Natural killer cell (primary cell): ENCODE measurements around the gene APOBEC3A. TPM values are rescaled to one million over a fixed set of nuclear protein-coding genes. Genes with fewer than 3 reads are reported as not detected.
A peak's percentile ranks its signal among the peaks of the same experiment; 100 is the strongest.

Source experiments
- ATAC-seq, 3 donors: fragments of 150-1000 bp in 2 of 3; fragments of 200-7000 bp in 1 of 3; cut with Tn5 transposase; 1 replicate in 1 of 3; 2 replicates in 2 of 3; pipeline ENCODE4 v1.10.0; 2021; ENCODE audit warnings: mild to moderate bottlenecking in 2 of 3, moderate library complexity in 2 of 3
- DNase-seq, 2 donors: peaks; one replicate each; pipeline versions ENCODE4 v3.0.0 to v3.0.0-alpha.2; 2013 to 2021; ENCODE audit warnings: mixed read lengths in 1 of 2
- H3K27ac ChIP-seq: one replicate; pipeline ENCODE4 v1.5.1; 2013; ENCODE audit warnings: mild to moderate bottlenecking, low read length
- H3K27me3 ChIP-seq: one replicate; pipeline ENCODE4 v1.6.1; 2013; ENCODE audit warnings: low read length; ENCODE audit not compliant: control insufficient read depth, insufficient read depth
- H3K36me3 ChIP-seq: one replicate; pipeline ENCODE4 v1.6.1; 2013; ENCODE audit warnings: low read length; ENCODE audit not compliant: control insufficient read depth, insufficient read depth
- H3K4me1 ChIP-seq: one replicate; pipeline ENCODE4 v1.6.1; 2013; ENCODE audit warnings: low read length; ENCODE audit not compliant: control insufficient read depth, insufficient read depth
- H3K4me3 ChIP-seq: one replicate; pipeline ENCODE4 v1.5.1; 2013; ENCODE audit warnings: low read length
- H3K9me3 ChIP-seq: one replicate; pipeline ENCODE4 v1.6.1; 2013; ENCODE audit warnings: low read length; ENCODE audit not compliant: control insufficient read depth, insufficient read depth
- H3K27ac Mint-ChIP-seq, 2 donors: one replicate each; pipeline ENCODE4 v1.8.0; 2022; ENCODE audit warnings: mild to moderate bottlenecking in 2 of 2, mixed read lengths in 2 of 2, moderate library complexity in 1 of 2
- H3K27me3 Mint-ChIP-seq, 2 donors: one replicate each; pipeline ENCODE4 v1.8.0; 2022; ENCODE audit warnings: low read depth in 2 of 2, mixed read lengths in 2 of 2
- H3K36me3 Mint-ChIP-seq: one replicate; pipeline ENCODE4 v1.8.0; 2022; ENCODE audit warnings: mixed read lengths
- H3K4me1 Mint-ChIP-seq, 2 donors: one replicate each; pipeline ENCODE4 v1.8.0; 2022; ENCODE audit warnings: mixed read lengths in 2 of 2
- H3K4me3 Mint-ChIP-seq: one replicate; pipeline ENCODE4 v1.8.0; 2022; ENCODE audit warnings: mild to moderate bottlenecking, moderate library complexity, mixed read lengths
- H3K9me3 Mint-ChIP-seq, 2 donors: one replicate each; pipeline ENCODE4 v1.8.0; 2022; ENCODE audit warnings: mixed read lengths in 2 of 2
- WGBS: methylation state at CpG from one replicate; pipeline ENCODE4 v1.1.7; 2013; ENCODE audit warnings: missing lambda C conversion rate; ENCODE audit not compliant: insufficient coverage; 5-methylcytosine and 5-hydroxymethylcytosine counted together
- intact Hi-C: fragments of 100-400 bp; cut with micrococcal nuclease; formaldehyde crosslinking; loops from one replicate; pipeline ENCODE4 v1.14.2; 2022
- total RNA-seq, 4 donors: library from RNA; stranded (reverse); fragments of 120-200 nt in 1 of 4; gene quantifications; one replicate each; pipeline versions ENCODE4 v1.2.3 to v1.2.4, GENCODE V29; 2013 to 2022
- TF ChIP-seq, protein P1 (sequence below): fragments of 200-600 bp; IDR thresholded peaks from one replicate; pipeline ENCODE4 v1.8.0; 2022; ENCODE audit warnings: antibody characterized with exemption

APOBEC3A gene
- total RNA-seq, 3 donors from 2014 or later (not counting 1 experiment from before 2014, with no cell fraction given), result 0.66 to 48.1 (median 4.3) TPM

DNA sequence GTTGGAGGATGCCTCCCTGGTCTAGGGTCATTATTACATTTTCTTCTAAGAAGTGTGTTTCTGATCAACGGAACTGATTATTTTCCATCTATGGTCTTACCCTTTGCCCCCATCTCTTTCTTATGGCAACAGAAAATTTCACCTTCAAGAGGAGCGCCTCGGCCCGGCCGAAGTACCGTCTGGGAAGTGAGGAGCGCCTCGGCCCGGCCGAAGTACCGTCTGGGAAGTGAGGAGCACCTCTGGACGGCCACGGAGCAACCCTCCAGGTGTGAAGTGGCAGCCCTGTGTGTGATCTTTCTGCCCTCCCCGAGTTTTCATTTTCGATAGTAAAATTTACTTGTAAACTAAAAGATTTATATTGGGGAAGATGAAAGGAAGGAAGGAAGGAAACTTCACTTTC is 53.5 kb downstream of the APOBEC3A start:
- peak overlapping the region in 1 of 2 donors; percentile 26 for H3K27ac Mint-ChIP-seq
- DNase-seq (no peak), ATAC-seq (no peak)
- H3K27me3 Mint-ChIP-seq, result no peaks in the 10 kb centered on the region
- Histone ChIP-seq H3K27me3 (no peaks in the 10 kb centered on the region), H3K4me3 (no peak overlapping the region), H3K27ac (no peak overlapping the region), H3K4me1 (peaks cover 27% of the 10 kb centered on the region), H3K36me3 (no peaks in the 10 kb centered on the region), H3K9me3 (no peaks in the 10 kb centered on the region)
- H3K9me3 Mint-ChIP-seq, result no peaks in the 10 kb centered on the region
- 90% methylated on average over 13 of the region's 15 CpGs for WGBS
- TF ChIP-seq, protein P1, sequence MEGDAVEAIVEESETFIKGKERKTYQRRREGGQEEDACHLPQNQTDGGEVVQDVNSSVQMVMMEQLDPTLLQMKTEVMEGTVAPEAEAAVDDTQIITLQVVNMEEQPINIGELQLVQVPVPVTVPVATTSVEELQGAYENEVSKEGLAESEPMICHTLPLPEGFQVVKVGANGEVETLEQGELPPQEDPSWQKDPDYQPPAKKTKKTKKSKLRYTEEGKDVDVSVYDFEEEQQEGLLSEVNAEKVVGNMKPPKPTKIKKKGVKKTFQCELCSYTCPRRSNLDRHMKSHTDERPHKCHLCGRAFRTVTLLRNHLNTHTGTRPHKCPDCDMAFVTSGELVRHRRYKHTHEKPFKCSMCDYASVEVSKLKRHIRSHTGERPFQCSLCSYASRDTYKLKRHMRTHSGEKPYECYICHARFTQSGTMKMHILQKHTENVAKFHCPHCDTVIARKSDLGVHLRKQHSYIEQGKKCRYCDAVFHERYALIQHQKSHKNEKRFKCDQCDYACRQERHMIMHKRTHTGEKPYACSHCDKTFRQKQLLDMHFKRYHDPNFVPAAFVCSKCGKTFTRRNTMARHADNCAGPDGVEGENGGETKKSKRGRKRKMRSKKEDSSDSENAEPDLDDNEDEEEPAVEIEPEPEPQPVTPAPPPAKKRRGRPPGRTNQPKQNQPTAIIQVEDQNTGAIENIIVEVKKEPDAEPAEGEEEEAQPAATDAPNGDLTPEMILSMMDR, result no peak
- H3K4me3 Mint-ChIP-seq, result no peak overlapping the region
- H3K4me1 Mint-ChIP-seq, result peaks cover 24 to 25% of the 10 kb centered on the region in 2 donors
- no peaks in the 10 kb centered on the region for H3K36me3 Mint-ChIP-seq
- intact Hi-C loops, result no loop called here

Other genes with a start within 250 kb of the APOBEC3A start
- gene SUN2, start 201.6 kb upstream of the APOBEC3A start, total RNA-seq, result 1,000 to 10,000 TPM in 1 of 3 donors, 100 to 1,000 TPM in 2; 882 to 1,056 (median 886) TPM
- gene DNAL4, start 163.5 kb upstream of the APOBEC3A start, total RNA-seq, result 1 to 10 TPM; 5.4 to 9.8 (median 6.2) TPM
- 1 to 10 TPM; 4.8 to 8.2 (median 6.1) TPM for gene NPTXR, start 113.6 kb upstream of the APOBEC3A start, total RNA-seq
- 10 to 100 TPM; 68.0 to 81.5 (median 75.7) TPM for gene CBX6, start 85.4 kb upstream of the APOBEC3A start, total RNA-seq
- 1 to 10 TPM; 1.7 to 2.3 (median 2.2) TPM for gene APOBEC3B, start 24.7 kb downstream of the APOBEC3A start, total RNA-seq
- 100 to 1,000 TPM; 144 to 168 (median 155) TPM for gene APOBEC3C, start 56.6 kb downstream of the APOBEC3A start, total RNA-seq
- 10 to 100 TPM; 33.0 to 46.8 (median 37.9) TPM for gene APOBEC3D, start 63.5 kb downstream of the APOBEC3A start, total RNA-seq
- 10 to 100 TPM; 30.1 to 54.4 (median 41.0) TPM for gene APOBEC3F, start 83.3 kb downstream of the APOBEC3A start, total RNA-seq
- 100 to 1,000 TPM; 168 to 308 (median 237) TPM for gene APOBEC3G, start 119.7 kb downstream of the APOBEC3A start, total RNA-seq
- 10 to 100 TPM; 14.1 to 17.0 (median 14.6) TPM for gene APOBEC3H, start 139.6 kb downstream of the APOBEC3A start, total RNA-seq
- 10 to 100 TPM; 49.6 to 52.9 (median 50.0) TPM for gene CBX7, start 195.1 kb downstream of the APOBEC3A start, total RNA-seq